A549 (cell line): ENCODE measurements around the gene SYTL2.

Experiments used
- BHLHE40 ChIP-seq: IDR thresholded peaks from 2 replicates; pipeline ENCODE4 v1.6.1; 2012; ENCODE audit warnings: low read depth, low read length, inconsistent platforms
- CHD4 ChIP-seq: fragments of 200-600 bp; sonication (generic); IDR thresholded peaks from 2 replicates; pipeline ENCODE4 v1.6.1; 2016; ENCODE audit warnings: antibody characterized with exemption, mild to moderate bottlenecking, borderline replicate concordance
- CTCF ChIP-seq: fragments of >200 bp; sonication (Bioruptor Twin); formaldehyde crosslinking; IDR thresholded peaks from 3 replicates; pipeline ENCODE4 v1.5.1; 2016
- NR3C1 ChIP-seq: fragments of >200 bp; sonication (Bioruptor Twin); formaldehyde crosslinking; IDR thresholded peaks from 3 replicates; pipeline ENCODE4 v1.6.1; 2017
- RAD21 ChIP-seq, 2 experiments: fragments of >200 bp in 1 of 2; sonication (Bioruptor Twin) in 1 of 2; formaldehyde crosslinking in 1 of 2; IDR thresholded peaks in 1 of 2; conservative IDR thresholded peaks in 1 of 2; 2 replicates in 1 of 2; 3 replicates in 1 of 2; pipeline ENCODE4 v1.6.1; 2012 to 2018; ENCODE audit warnings: inconsistent platforms in 1 of 2
- RNF2 ChIP-seq: fragments of 200-600 bp; sonication (generic); IDR thresholded peaks from 2 replicates; pipeline ENCODE4 v1.6.1; 2016; ENCODE audit warnings: low read depth, mild to moderate bottlenecking, antibody characterized with exemption, moderate library complexity, borderline replicate concordance
- SREBF2 ChIP-seq: fragments of 450-650 bp; IDR thresholded peaks from 2 replicates; pipeline ENCODE4 v1.6.1; 2014; ENCODE audit warnings: mild to moderate bottlenecking, moderate library complexity
- ZSCAN20 ChIP-seq: fragments of 250-450 bp; sonication (Bioruptor Pico); IDR thresholded peaks from 2 replicates; pipeline ENCODE4 v1.8.0; 2022; ENCODE audit warnings: mild to moderate bottlenecking, moderate library complexity

GRCh38 chr11:85718126-85718943 lies 92.6 kb downstream of the SYTL2 start:
- TF ChIP-seq CHD4 = no peak
- TF ChIP-seq CTCF = no peak
- TF ChIP-seq SREBF2 = no peak
- no peak for TF ChIP-seq BHLHE40
- no peak for TF ChIP-seq NR3C1
- TF ChIP-seq RAD21 (conservative IDR thresholded peaks at IDR 0.05 in 1 of 2, IDR thresholded peaks at IDR 0.05 in 1 of 2) = no peak
- TF ChIP-seq ZSCAN20 (CRISPR knock-in tag) = no peak
- TF ChIP-seq RNF2 = no peak
